Measurements from ENCODE around the gene RAB24. TPM values are rescaled to one million over a fixed set of nuclear protein-coding genes. Genes with fewer than 3 reads are reported as not detected.
A peak's percentile ranks its signal among the peaks of the same experiment; 100 is the strongest.
"Not testable (repeated sequence)": the region's sequence is repeated elsewhere in the genome, so short reads cannot be mapped to it uniquely, and the experiment has no call there.

The RAB24 gene
- 14.9 TPM for total RNA-seq

- peak; percentile 88 for DNase-seq (ENCODE audit: low spot score)
Observed at GRCh38 chr5:177303121-177303924, at the start of gene RAB24, which contains the start of gene PRELID1. Gene RAB24 (minus strand): TSS chr5:177303719. CDS start chr5:177303288, 431 bp downstream. Gene PRELID1 (plus strand): TSS chr5:177303799. CDS start chr5:177303986, 187 bp downstream.

- no peak for DNase-seq (ENCODE audit: low spot score)
Observed at GRCh38 chr5:177353093-177353492, 49.6 kb upstream of the RAB24 start.

- peak; percentile 95 for DNase-seq (ENCODE audit: low spot score)
Observed at GRCh38 chr5:177351392-177352329, 48.1 kb upstream of the RAB24 start, which contains the start of gene LMAN2. Gene LMAN2 (minus strand): TSS chr5:177351668. CDS start chr5:177351647, 21 bp downstream.

- DNase-seq (ENCODE audit: low spot score) = no peak
Observed at GRCh38 chr5:177350776-177351391, 47.4 kb upstream of the RAB24 start.

GRCh38 chr5:177349762-177350161 is 46.2 kb upstream of the RAB24 start:
- no peak for DNase-seq (ENCODE audit: low spot score)

- DNase-seq (ENCODE audit: low spot score) = no peak
Observed at GRCh38 chr5:177349362-177349647, 45.8 kb upstream of the RAB24 start.

- DNase-seq (ENCODE audit: low spot score) = no peak
Observed at GRCh38 chr5:177347699-177348098, 44.2 kb upstream of the RAB24 start.

- DNase-seq (ENCODE audit: low spot score) = no peak
Observed at GRCh38 chr5:177346820-177347219, 43.3 kb upstream of the RAB24 start.

- no peak for DNase-seq (ENCODE audit: low spot score)
Observed at GRCh38 chr5:177344891-177345290, 41.4 kb upstream of the RAB24 start.

GRCh38 chr5:177343777-177344176 is 40.3 kb upstream of the RAB24 start:
- DNase-seq (ENCODE audit: low spot score) = no peak

GRCh38 chr5:177343000-177343399 is 39.5 kb upstream of the RAB24 start:
- not testable (repeated sequence) for DNase-seq (ENCODE audit: low spot score)

- DNase-seq (ENCODE audit: low spot score) = no peak
Observed at GRCh38 chr5:177339107-177339638, 35.7 kb upstream of the RAB24 start.

GRCh38 chr5:177338251-177339106 is 35.0 kb upstream of the RAB24 start:
- no peak for DNase-seq (ENCODE audit: low spot score)

GRCh38 chr5:177336603-177337494 is 33.3 kb upstream of the RAB24 start:
- DNase-seq (ENCODE audit: low spot score) = no peak

- DNase-seq (ENCODE audit: low spot score) = no peak
Observed at GRCh38 chr5:177336112-177336511, 32.6 kb upstream of the RAB24 start.

- DNase-seq (ENCODE audit: low spot score) = no peak
Observed at GRCh38 chr5:177335701-177336065, 32.2 kb upstream of the RAB24 start.

- no peak for DNase-seq (ENCODE audit: low spot score)
Observed at GRCh38 chr5:177334781-177335700, 31.5 kb upstream of the RAB24 start.

- no peak for DNase-seq (ENCODE audit: low spot score)
Observed at GRCh38 chr5:177334155-177334551, 30.6 kb upstream of the RAB24 start.
